Measurements from ENCODE around the gene TOP3B.
"Not testable (repeated sequence)": the region's sequence is repeated elsewhere in the genome, so short reads cannot be mapped to it uniquely, and the experiment has no call there.

TOP3B gene

DNA sequence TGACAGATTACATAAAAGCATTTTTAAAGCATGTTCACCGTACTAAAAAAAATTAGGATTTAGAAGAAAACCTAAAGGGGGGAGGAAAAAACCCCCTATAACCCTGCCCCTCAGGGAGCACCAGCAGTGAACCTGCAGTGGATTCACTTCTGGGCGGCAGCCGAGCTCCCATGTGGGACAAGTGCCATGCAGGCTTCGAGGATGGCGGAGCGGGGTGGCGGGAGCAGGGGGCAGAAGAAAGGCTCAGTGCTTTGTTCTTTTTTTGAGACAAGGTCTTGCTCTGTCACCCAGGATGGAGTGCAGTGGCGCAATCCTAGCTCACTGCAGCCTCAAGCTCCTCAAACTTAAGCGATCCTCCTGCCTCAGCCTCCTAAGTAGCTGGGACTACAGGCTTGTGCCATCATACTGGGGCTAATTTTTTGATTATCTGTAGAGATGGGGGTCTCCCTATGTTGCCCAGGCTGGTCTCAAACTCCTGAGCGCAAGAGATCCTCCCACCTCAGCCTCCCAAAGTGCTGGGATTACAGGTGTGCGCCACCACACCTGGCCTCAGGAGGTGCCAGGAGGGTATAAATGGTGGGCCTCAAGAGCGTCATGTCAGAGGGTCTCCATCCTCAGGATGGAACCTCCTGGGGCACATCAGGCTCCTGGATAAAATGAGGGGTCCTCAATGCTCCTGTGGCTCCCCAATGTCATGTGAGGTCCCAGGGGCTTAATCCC, 64.0 kb downstream of the TOP3B start:
- DNase-seq: no peak
- in situ Hi-C loops (cut with HindIII; ENCODE audit: low pct_ligation_motif_present, low pct_unique_long_range_greater_than_20kb, low sequenced_read_pairs): no loop called here

DNA sequence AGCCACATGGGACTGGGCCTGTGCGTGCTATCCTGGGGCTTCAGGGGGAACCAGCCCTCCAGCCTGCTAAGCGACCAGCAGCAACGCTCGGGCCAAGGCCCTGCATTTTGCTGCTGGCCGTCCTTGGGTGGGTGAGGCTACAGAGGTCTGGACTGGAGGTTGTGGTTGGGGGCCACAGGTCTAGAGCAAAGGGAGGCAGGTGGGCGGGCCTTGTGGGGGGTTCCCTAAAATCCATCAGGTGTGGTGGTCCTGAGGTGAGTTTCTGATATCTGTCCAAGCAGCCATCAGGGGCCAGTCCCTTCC, 64.7 kb downstream of the TOP3B start:
- in situ Hi-C loops (cut with HindIII; ENCODE audit: low pct_ligation_motif_present, low pct_unique_long_range_greater_than_20kb, low sequenced_read_pairs): no loop called here
- no peak for DNase-seq

DNA sequence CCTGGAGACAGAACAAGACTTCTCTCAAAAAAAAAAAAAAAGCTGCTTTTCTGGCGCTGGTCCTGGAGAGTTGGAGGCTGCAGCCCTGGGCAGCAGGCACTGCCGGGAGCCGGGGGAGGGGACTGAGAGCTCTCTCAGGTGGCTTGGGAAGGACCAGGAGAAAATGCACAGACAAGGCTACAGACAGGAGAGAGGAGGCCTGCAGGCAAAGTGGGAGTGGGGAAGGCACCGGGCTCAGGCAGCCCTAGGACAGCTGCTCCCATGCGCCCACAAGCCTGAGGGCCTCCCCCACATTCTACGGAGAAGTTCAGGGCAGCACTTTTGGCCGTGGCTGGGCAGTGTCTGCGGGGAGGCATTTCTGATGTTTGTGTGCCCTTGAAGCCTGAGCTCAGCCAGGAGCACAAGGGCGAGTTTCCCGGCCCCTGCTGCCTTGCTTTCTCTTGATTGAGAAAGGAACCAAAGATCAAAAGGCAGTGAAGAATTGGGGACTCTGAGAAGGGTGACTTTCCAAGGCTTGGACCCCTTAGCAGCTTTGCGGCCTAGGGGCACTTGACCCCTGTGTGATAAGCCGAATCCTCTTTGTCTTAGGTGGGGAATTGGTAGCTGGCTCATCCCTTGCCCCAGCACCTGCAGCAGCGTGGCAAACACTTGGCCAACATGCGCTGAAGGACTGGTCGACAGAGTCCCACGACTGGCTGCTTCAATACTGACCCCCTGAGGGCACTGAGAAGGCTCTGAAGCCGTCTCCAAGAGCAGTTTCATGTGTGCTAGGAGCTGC, 65.2 kb downstream of the TOP3B start:
- in situ Hi-C loops (cut with HindIII; ENCODE audit: low pct_ligation_motif_present, low pct_unique_long_range_greater_than_20kb, low sequenced_read_pairs): no loop called here
- no peak for DNase-seq

DNA sequence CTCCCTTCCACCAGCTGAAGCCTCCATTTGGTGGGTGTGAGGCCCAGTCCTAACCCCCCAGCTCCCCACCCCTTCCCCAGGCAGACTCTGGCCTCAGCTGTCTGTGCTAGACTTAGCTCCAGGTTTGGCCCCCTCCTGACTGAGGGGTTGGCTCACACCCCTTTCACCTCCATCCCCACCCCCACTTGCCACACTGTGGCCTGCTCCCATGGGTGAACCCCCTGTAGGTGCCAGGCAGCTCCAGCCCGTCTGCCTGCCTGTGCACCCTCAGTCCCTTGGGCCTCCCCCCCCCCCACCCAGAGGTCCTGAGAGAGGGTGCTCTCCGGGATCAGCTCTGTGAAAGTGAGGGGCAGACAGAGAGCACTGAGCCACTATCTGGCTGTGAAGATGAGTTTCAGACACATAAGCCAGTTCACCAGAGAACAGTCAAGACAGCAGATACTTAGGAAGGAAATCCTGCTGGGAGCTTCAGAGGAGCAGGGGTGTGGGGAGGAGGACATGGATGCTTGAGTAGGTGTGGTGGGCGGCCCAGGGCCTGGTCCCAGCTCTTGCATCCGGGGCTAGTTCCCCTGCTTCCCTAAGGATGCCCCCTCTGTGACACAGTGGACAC, 66.2 kb downstream of the TOP3B start:
- no peak for DNase-seq
- in situ Hi-C loops (cut with HindIII; ENCODE audit: low pct_ligation_motif_present, low pct_unique_long_range_greater_than_20kb, low sequenced_read_pairs): no loop called here

DNA sequence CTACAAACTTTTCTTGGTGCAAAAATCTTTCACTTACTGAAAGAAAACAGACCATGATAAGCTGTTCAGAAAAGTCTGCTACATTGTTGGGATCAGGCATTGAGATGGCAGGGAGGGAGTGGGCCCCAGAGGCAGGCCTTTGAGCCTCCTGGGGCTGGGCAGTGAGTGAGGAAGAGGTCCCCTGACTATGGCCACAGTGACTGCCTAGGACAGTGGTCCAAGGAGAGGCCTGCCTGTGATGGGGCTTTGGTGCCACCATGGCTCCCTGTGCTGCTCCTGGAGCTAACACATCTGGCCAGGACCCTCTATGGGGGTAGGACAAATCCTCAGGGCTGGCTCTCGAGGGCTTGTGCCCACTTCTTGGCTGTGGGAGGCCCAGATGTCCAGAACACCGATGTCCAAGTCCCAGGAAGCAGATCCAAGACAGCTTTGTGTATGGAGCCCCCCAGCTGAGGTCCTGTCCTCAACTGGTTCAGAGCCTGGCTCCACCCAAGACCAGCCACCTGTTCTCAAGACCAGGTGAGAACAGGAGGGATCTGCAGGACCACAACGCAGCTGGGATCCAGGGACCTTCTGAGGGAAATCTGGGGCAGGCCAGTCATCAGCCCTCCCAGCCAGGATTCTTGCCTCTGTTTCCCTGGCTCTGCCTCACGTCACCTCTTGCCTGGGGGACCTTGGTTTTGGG, 66.8 kb downstream of the TOP3B start:
- in situ Hi-C loops (cut with HindIII; ENCODE audit: low pct_ligation_motif_present, low pct_unique_long_range_greater_than_20kb, low sequenced_read_pairs): no loop called here
- DNase-seq: no peak

- in situ Hi-C loops (cut with HindIII; ENCODE audit: low pct_ligation_motif_present, low pct_unique_long_range_greater_than_20kb, low sequenced_read_pairs): not testable (repeated sequence)
These were observed 68.4 kb downstream of the TOP3B start for GRCh38 chr22:21914033-21914642.

DNA sequence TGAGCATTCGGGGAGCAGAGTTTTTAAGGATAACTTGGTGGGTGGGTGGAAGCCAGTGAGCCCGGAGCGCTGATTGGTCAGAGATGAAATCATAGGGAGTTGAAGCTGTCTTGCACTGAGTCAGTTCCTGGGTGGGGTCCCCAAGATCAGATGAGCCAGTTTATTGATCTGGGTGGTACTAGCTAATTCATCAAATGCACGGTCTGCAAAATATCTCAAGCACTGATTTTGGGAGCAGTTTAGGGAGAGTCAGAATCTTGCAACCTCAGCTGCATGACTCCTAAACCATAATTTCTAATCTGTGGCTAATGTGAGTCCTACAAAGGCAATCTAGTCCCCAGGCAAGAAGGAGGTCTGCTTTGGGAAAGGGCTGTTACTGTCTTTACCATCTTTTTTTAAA, 72.2 kb downstream of the TOP3B start:
- DNase-seq; in situ Hi-C loops (cut with HindIII; ENCODE audit: low pct_ligation_motif_present, low pct_unique_long_range_greater_than_20kb, low sequenced_read_pairs): not testable (repeated sequence)

More at GRCh38 chr22:21914033-21914642, 68.4 kb downstream of the TOP3B start:
- not testable (repeated sequence) for DNase-seq

DNA sequence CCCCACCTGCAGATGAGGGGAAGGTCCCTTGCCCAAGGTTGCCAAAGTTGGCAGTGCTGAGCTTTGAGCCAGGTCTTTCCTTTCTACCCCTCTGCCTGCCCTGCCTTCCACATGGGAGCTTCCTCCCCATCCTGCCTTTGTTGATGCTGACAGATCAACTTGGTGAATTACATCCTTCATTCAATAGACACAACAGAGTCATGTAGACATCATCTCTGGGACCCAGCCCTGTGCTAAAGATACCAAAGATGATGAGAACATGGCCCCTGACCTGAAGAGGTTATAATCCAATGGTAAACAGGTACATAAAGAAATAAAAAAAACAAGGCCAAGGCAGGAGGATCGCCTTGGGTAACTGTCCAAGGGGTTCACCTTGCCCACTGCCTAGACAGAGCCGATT, 72.7 kb downstream of the TOP3B start:
- no peak for DNase-seq
- in situ Hi-C loops (cut with HindIII; ENCODE audit: low pct_ligation_motif_present, low pct_unique_long_range_greater_than_20kb, low sequenced_read_pairs): no loop called here

- no peak for DNase-seq
- in situ Hi-C loops (cut with HindIII; ENCODE audit: low pct_ligation_motif_present, low pct_unique_long_range_greater_than_20kb, low sequenced_read_pairs): no loop called here
These were observed 74.7 kb downstream of the TOP3B start for GRCh38 chr22:21907638-21908522.
